Endodermal cell (in vitro differentiated cells): Measurements from ENCODE around the gene OR8A1. TPM values are rescaled to one million over a fixed set of nuclear protein-coding genes. Genes with fewer than 3 reads are reported as not detected.

Experiments
- DNase-seq: peaks from one replicate; pipeline ENCODE4 v3.0.0-alpha.2; 2017
- H3K27ac ChIP-seq: 2 replicates; pipeline ENCODE4 v1.5.1; 2013; ENCODE audit warnings: mild to moderate bottlenecking, low read depth, low read length, moderate library complexity
- H3K27me3 ChIP-seq: 2 replicates; pipeline ENCODE4 v1.6.1; 2013; ENCODE audit warnings: mild to moderate bottlenecking, low read length, moderate library complexity; ENCODE audit not compliant: insufficient read depth, control insufficient read depth, poor library complexity, severe bottlenecking
- H3K36me3 ChIP-seq: 2 replicates; pipeline ENCODE4 v1.7.0; 2013; ENCODE audit warnings: mild to moderate bottlenecking, low read length, moderate library complexity; ENCODE audit not compliant: control insufficient read depth, insufficient read depth
- H3K4me1 ChIP-seq: one replicate; pipeline ENCODE4 v1.7.0; 2013; ENCODE audit warnings: low read length; ENCODE audit not compliant: control insufficient read depth, insufficient read depth
- H3K4me3 ChIP-seq: 2 replicates; pipeline ENCODE4 v1.5.1; 2013; ENCODE audit warnings: mild to moderate bottlenecking, low read length, moderate library complexity
- H3K9ac ChIP-seq: 2 replicates; pipeline ENCODE4 v1.6.1; 2013; ENCODE audit warnings: mild to moderate bottlenecking, low read length, moderate library complexity; ENCODE audit not compliant: poor library complexity, severe bottlenecking; ENCODE audit errors: extremely low read depth
- H3K9me3 ChIP-seq: 2 replicates; pipeline ENCODE4 v1.6.1; 2013; ENCODE audit warnings: mild to moderate bottlenecking, low read length, moderate library complexity; ENCODE audit not compliant: control insufficient read depth
- H3K27ac Mint-ChIP-seq: 2 replicates; pipeline ENCODE4 v1.8.0; 2020; ENCODE audit warnings: mixed read lengths
- H3K27me3 Mint-ChIP-seq: 2 replicates; pipeline ENCODE4 v1.8.0; 2021; ENCODE audit warnings: mild to moderate bottlenecking, mixed read lengths; ENCODE audit not compliant: insufficient read depth
- H3K36me3 Mint-ChIP-seq: 2 replicates; pipeline ENCODE4 v1.8.0; 2020; ENCODE audit warnings: low read depth, mixed read lengths
- H3K4me1 Mint-ChIP-seq: 2 replicates; pipeline ENCODE4 v1.8.0; 2020; ENCODE audit warnings: mixed read lengths
- H3K4me3 Mint-ChIP-seq: 2 replicates; pipeline ENCODE4 v1.8.0; 2020; ENCODE audit warnings: mild to moderate bottlenecking, moderate library complexity, mixed read lengths
- H3K9me3 Mint-ChIP-seq: 2 replicates; pipeline ENCODE4 v1.8.0; 2020; ENCODE audit warnings: mild to moderate bottlenecking, mixed read lengths
- WGBS, 2 experiments: methylation state at CpG; one replicate each; pipeline versions ENCODE4 v1.1.5 to v1.1.7; 2013; ENCODE audit warnings: missing lambda C conversion rate in 2 of 2, mixed read lengths in 1 of 2; ENCODE audit not compliant: insufficient coverage in 1 of 2, insufficient read length in 1 of 2; 5-methylcytosine and 5-hydroxymethylcytosine counted together
- total RNA-seq, 2 donors: library from RNA; stranded (reverse); fragmentation: NEBNext Ultra II Directional in 1 of 2; extraction: Animal tissue kit (Norgen Biotek cat#: 25700) in 1 of 2; gene quantifications; 2 replicates in 1 of 2; 3 replicates in 1 of 2; pipeline ENCODE4 v1.2.1, GENCODE V29; 2021
- TF ChIP-seq, protein P1 (sequence below): fragments of 200-600 bp; sonication (generic); conservative IDR thresholded peaks from 2 replicates; pipeline ENCODE4 v1.5.0; 2021; ENCODE audit warnings: antibody characterized with exemption, mild to moderate bottlenecking

The OR8A1 gene
- total RNA-seq, 2 donors from 2014 or later, result 0.22 to 0.35 TPM

- Mint-ChIP-seq H3K27ac (no peak overlapping the region), H3K9me3 (no peaks in the 10 kb centered on the region), H3K27me3 (no peaks in the 10 kb centered on the region), H3K36me3 (no peaks in the 10 kb centered on the region), H3K4me1 (peaks cover 11% of the 10 kb centered on the region), H3K4me3 (no peak overlapping the region)
- no peak for DNase-seq
- H3K27ac ChIP-seq, result no peak overlapping the region
- 91% methylated on average over 1 of the region's 1 CpG; no CpG with 5 or more reads in 1 of the 2 experiments for WGBS, 2 experiments
- no peaks in the 10 kb centered on the region for H3K9me3 ChIP-seq
- no peaks in the 10 kb centered on the region for H3K4me1 ChIP-seq
- TF ChIP-seq, protein P1, sequence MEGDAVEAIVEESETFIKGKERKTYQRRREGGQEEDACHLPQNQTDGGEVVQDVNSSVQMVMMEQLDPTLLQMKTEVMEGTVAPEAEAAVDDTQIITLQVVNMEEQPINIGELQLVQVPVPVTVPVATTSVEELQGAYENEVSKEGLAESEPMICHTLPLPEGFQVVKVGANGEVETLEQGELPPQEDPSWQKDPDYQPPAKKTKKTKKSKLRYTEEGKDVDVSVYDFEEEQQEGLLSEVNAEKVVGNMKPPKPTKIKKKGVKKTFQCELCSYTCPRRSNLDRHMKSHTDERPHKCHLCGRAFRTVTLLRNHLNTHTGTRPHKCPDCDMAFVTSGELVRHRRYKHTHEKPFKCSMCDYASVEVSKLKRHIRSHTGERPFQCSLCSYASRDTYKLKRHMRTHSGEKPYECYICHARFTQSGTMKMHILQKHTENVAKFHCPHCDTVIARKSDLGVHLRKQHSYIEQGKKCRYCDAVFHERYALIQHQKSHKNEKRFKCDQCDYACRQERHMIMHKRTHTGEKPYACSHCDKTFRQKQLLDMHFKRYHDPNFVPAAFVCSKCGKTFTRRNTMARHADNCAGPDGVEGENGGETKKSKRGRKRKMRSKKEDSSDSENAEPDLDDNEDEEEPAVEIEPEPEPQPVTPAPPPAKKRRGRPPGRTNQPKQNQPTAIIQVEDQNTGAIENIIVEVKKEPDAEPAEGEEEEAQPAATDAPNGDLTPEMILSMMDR, result no peak
- no peak overlapping the region for H3K4me3 ChIP-seq
- H3K36me3 ChIP-seq, result no peaks in the 10 kb centered on the region
- H3K9ac ChIP-seq, result no peak overlapping the region
- no peaks in the 10 kb centered on the region for H3K27me3 ChIP-seq
Measured at GRCh38 chr11:124538019-124538418, 31.8 kb upstream of the OR8A1 start.

DNA sequence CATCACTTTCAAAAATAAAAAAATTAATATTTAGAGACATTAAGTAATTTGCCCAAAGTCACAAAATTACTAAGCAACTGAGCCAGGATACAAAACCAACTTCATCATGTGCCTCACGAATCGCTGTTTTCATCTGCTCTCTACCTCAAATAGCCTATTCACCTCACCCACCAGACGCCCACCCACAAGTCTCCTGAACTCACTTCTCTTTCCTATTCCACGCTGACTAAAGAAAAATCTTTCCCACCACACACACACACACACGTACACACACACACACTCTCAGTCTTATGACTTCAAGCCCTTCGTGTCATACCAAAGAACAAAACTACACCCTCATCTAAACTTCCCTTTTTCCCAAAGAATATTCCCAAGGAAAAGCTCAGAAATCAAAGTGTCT, 28.6 kb upstream of the OR8A1 start:
- TF ChIP-seq, protein P1, result no peak
- H3K9me3 ChIP-seq, result no peaks in the 10 kb centered on the region
- H3K27ac ChIP-seq, result no peak overlapping the region
- Mint-ChIP-seq H3K9me3 (no peaks in the 10 kb centered on the region), H3K27me3 (no peaks in the 10 kb centered on the region), H3K4me3 (no peak overlapping the region), H3K4me1 (peaks cover 10% of the 10 kb centered on the region), H3K36me3 (no peaks in the 10 kb centered on the region), H3K27ac (no peak overlapping the region)
- H3K9ac ChIP-seq, result no peak overlapping the region
- 89 to 91% methylated on average over 6 of the region's 6 CpGs for WGBS, 2 experiments
- H3K4me1 ChIP-seq, result no peaks in the 10 kb centered on the region
- no peak overlapping the region for H3K4me3 ChIP-seq
- no peaks in the 10 kb centered on the region for H3K27me3 ChIP-seq
- DNase-seq, result no peak
- H3K36me3 ChIP-seq, result no peaks in the 10 kb centered on the region

GRCh38 chr11:124543145-124543544, 26.7 kb upstream of the OR8A1 start:
- Histone ChIP-seq H3K36me3 (no peaks in the 10 kb centered on the region), H3K4me1 (no peaks in the 10 kb centered on the region), H3K9ac (no peak overlapping the region), H3K4me3 (no peak overlapping the region), H3K9me3 (no peaks in the 10 kb centered on the region), H3K27ac (no peak overlapping the region), H3K27me3 (no peaks in the 10 kb centered on the region)
- H3K27ac Mint-ChIP-seq, result no peak overlapping the region
- H3K4me1 Mint-ChIP-seq, result peaks cover under 1% of the 10 kb centered on the region
- no peaks in the 10 kb centered on the region for H3K36me3 Mint-ChIP-seq
- TF ChIP-seq, protein P1, result no peak
- no peaks in the 10 kb centered on the region for H3K9me3 Mint-ChIP-seq
- no peaks in the 10 kb centered on the region for H3K27me3 Mint-ChIP-seq
- no peak for DNase-seq
- WGBS, 2 experiments, result 93 to 97% methylated on average over 6 of the region's 6 CpGs
- no peak overlapping the region for H3K4me3 Mint-ChIP-seq
